ENCODE results near the gene ZNF770.

GRCh38 chr15:34976743-34977142, 11.3 kb downstream of the ZNF770 start:
- TF ChIP-seq, protein P1, sequence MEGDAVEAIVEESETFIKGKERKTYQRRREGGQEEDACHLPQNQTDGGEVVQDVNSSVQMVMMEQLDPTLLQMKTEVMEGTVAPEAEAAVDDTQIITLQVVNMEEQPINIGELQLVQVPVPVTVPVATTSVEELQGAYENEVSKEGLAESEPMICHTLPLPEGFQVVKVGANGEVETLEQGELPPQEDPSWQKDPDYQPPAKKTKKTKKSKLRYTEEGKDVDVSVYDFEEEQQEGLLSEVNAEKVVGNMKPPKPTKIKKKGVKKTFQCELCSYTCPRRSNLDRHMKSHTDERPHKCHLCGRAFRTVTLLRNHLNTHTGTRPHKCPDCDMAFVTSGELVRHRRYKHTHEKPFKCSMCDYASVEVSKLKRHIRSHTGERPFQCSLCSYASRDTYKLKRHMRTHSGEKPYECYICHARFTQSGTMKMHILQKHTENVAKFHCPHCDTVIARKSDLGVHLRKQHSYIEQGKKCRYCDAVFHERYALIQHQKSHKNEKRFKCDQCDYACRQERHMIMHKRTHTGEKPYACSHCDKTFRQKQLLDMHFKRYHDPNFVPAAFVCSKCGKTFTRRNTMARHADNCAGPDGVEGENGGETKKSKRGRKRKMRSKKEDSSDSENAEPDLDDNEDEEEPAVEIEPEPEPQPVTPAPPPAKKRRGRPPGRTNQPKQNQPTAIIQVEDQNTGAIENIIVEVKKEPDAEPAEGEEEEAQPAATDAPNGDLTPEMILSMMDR (IDR thresholded peaks at IDR 0.05; ENCODE audit: insufficient read depth, low read length): no peak
- TF ChIP-seq POLR2AphosphoS5 (IDR thresholded peaks at IDR 0.05; ENCODE audit: low read depth) (no peak), GABPA (IDR thresholded peaks at IDR 0.05; ENCODE audit: low read depth) (no peak)

Data from HL-60 (cell line).